HG03097 (cell line): ENCODE data around the gene NLRP13.
"Not testable (repeated sequence)": the region's sequence is repeated elsewhere in the genome, so short reads cannot be mapped to it uniquely, and the experiment has no call there.

Source experiments
- ATAC-seq: cut with Tn5 transposase; IDR thresholded peaks from one replicate; pipeline ENCODE4 v1.9.1; 2021; ENCODE audit not compliant: unreplicated experiment, low FRiP score

Gene NLRP13, protein sequence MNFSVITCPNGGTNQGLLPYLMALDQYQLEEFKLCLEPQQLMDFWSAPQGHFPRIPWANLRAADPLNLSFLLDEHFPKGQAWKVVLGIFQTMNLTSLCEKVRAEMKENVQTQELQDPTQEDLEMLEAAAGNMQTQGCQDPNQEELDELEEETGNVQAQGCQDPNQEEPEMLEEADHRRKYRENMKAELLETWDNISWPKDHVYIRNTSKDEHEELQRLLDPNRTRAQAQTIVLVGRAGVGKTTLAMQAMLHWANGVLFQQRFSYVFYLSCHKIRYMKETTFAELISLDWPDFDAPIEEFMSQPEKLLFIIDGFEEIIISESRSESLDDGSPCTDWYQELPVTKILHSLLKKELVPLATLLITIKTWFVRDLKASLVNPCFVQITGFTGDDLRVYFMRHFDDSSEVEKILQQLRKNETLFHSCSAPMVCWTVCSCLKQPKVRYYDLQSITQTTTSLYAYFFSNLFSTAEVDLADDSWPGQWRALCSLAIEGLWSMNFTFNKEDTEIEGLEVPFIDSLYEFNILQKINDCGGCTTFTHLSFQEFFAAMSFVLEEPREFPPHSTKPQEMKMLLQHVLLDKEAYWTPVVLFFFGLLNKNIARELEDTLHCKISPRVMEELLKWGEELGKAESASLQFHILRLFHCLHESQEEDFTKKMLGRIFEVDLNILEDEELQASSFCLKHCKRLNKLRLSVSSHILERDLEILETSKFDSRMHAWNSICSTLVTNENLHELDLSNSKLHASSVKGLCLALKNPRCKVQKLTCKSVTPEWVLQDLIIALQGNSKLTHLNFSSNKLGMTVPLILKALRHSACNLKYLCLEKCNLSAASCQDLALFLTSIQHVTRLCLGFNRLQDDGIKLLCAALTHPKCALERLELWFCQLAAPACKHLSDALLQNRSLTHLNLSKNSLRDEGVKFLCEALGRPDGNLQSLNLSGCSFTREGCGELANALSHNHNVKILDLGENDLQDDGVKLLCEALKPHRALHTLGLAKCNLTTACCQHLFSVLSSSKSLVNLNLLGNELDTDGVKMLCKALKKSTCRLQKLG

GRCh38 chr19:55931936-55932386 is at the start of gene NLRP13:
NLRP13 (minus strand) TSS chr19:55932336; CDS start chr19:55932311, 25 bp downstream.
- no peak for ATAC-seq

- no peak for ATAC-seq
These were observed 48.3 kb upstream of the NLRP13 start for GRCh38 chr19:55980415-55980814.

DNA sequence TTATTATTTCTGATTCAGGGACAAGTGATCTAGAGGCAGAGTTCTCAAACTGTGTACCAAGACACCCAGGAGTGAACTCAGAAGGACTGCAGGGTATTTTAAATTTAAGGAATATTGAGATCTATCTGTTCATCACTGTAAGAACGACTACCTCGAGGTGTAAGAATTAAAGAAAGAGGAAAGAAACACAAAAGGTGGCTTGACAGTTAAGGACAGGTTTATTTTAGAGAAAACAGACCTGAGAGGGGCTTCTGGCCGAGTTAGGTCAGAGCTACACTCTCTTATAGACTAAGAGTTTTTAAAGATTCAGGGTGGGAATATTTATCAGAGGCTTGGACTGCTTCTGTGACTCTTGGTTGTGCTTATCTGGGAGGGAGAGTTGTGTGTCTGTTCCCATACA is 41.8 kb upstream of the NLRP13 start:
- no peak for ATAC-seq

- ATAC-seq = no peak
These were observed 30.1 kb upstream of the NLRP13 start for GRCh38 chr19:55962186-55962585.

GRCh38 chr19:55959996-55960675 is 28.0 kb upstream of the NLRP13 start:
- no peak for ATAC-seq

DNA sequence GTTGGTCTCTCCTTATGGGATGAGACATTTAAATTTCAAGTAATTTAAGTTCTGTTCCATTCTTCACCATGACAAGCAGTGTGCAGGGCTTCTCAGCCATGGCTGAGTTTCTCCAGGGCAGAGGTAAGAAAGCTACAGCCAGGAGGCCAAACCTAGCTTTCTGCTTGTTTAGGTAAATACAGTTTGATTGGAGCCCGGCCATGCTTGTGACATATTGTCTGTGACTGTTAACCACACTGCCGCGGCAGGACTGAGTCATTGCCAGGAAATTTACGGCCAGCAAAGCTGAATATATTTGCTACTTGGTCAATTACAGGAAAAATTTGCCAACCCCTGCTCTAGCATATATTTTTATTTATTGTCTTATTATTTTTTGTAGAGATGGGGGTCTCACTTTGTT is 26.2 kb upstream of the NLRP13 start:
- no peak for ATAC-seq

DNA sequence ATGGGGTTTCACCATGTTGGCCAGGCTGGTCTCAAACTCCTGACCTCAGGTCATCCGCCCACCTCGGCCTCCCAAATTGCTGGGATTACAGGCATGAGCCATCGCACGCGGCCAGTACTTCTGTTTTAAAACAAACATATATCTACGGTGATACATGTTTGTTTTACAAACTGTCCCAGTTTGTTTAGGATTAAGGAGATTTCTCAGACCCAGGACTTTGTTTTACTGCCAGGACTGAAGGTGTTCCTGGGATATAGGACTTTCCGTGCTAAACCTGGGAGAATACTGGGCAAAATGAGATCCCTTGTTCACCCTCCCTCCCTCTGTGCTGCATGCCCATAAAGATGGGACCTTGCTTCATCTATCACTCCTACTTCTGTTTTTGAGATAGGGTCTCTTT is 24.3 kb upstream of the NLRP13 start:
- no peak for ATAC-seq

DNA sequence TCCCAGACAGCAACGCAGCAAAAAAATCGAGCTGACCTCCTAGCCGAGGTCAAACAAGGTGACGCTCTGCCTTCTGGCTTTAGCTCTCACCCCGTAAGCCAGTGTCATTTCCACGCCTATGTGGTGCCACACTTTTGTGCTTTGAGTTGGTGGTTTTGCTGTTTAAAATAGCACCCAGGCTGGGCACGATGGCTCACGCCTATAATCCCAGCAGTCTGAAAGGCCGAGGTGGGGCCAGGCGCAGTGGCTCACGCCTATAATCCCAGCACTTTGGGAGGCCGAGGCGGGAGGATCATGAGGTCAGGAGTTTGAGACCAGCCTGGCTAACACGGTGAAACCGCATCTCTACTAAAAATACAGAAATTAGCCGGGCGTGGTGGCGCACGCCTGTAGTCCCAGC is 18.4 kb upstream of the NLRP13 start:
- ATAC-seq = not testable (repeated sequence)

DNA sequence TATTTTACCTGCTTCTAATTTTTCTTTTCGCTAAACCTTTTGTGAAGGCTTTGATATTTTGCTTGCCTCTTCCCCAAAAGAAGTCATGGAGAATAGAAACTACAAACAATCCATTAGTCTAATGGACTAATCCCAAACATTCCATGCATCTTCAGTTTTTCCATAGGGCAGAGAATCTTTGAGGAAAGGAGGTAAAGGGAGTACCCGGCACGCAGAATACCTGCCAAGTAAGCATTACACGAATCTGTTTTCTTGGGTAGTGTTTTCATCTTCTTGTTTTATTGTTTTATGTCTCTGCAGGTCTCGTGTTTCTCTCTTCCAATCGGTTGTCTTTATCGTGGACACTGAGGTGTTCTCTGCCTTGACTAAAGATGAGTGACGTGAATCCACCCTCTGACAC is 15.4 kb upstream of the NLRP13 start, which contains the start of gene NLRP8:
Gene NLRP8 (plus strand): TSS at position 301 of the 400 bp plus-strand sequence.
- no peak for ATAC-seq

GRCh38 chr19:55940306-55940705 is 8.2 kb upstream of the NLRP13 start:
- no peak for ATAC-seq

DNA sequence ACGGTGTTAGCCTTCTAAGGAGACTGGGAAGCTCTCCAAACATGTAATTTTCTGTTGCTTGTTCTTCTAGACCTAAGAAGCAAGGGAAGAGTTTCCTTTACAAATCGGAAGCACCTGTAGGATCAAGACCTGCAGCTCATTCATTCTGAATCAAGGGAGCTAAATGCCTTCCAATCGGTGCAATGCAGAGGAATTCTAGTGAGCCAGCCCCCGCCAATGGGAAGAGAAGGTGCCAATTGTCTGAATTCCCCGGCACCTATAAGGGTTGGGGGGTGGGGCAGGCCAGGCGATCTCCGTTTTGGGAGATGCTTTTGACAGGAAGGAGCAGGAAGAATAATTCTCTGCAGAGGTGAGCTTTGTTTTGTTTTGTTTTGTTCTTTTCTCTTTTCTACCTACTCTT is 7.1 kb upstream of the NLRP13 start:
- no peak for ATAC-seq

DNA sequence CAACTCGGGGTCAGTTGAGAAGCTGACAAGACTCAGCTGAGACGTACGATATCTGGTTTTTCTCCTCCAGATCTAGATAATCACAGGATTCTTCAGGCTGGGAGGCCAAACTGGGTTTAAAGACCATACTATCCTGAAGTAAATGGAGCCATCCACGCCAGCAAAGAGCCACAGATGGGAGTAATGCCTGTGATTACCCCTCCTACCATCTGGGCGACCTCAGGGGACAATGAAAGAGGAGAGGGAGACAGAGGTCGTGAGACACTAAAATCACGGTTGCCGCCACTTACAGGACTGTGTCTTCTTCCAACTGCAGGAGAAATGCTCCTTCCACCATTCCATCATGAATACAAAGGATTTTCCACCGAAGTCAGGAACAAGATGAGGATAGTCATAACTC is 3.1 kb upstream of the NLRP13 start:
- ATAC-seq = no peak

DNA sequence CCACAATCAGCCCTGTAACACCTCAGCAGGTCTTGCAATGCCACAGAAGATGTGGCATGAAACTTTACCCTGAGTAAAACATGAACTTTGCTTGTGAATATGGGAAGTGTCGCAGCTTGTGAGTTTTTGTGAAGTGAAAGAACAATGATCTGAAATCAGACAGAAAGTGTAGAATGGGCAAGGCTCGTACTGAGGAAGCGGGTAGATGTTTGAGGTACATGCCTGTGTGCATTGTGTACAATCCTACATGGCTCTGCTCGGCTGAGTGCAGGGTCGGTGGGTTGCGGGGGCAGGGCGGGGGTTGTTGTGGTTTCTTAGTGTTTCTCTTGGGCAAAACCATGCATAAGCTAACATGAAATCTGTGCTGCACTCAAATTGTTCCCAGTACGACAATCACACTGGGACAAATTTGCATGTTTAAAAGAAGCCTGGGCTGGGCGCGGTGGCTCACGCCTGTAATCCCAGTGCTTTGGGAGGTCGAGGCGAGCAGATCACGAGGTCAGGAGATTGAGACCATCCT is 1.1 kb downstream of the NLRP13 start:
- no peak for ATAC-seq

- ATAC-seq = not testable (repeated sequence)
These were observed 2.9 kb downstream of the NLRP13 start for GRCh38 chr19:55929258-55929657.

DNA sequence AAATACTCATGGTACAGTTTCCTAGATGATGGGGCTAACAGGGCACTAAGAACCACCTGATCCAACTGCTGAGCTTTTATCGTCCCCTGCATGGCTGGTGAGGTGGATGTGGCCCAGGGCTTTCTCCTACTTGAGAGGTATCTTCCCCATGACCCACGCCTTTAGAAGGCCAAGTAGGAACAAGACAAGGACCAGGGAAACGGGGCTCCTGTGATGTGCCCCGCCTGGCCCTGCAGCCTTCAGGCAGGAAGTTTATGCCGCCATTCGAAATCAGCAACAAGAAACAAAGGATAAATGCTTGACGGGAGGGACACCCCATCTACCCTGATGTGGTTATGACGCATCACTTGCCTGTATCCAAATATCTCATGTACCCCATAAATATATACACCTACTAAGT is 4.1 kb downstream of the NLRP13 start:
- no peak for ATAC-seq

DNA sequence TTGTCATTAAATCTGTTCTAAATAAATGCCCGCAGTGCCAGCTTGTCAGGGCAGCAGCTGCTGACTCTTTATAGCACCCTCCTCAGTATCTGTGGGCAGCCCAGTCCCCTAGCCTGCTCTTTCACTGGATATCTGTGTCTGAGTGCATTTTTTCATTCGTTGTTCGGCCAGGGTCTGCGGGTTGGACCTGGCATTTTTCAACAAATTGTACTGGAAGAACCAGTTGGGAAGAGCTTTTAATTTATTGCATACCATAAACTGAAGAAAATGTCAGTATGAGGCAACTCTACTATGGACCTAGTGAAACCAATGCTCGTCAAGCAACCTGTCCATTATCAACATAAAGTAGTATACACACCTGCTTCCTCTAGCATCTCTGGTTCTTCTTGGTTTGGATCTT is 8.6 kb downstream of the NLRP13 start:
- ATAC-seq = no peak

GRCh38 chr19:55913643-55914268 is 18.4 kb downstream of the NLRP13 start:
- ATAC-seq = no peak

DNA sequence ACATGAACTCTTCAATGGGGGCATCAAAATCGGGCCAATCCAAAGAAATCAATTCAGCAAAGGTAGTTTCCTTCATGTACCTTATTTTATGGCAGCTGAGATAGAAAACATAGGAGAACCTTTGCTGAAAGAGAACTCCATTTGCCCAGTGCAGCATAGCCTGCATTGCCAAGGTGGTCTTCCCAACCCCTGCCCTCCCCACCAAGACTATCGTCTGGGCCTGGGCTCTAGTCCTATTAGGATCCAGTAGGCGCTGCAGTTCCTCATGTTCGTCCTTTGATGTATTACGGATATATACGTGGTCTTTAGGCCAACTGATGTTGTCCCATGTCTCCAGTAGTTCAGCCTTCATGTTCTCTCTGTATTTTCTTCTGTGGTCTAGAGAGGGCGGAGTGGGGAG is 19.2 kb downstream of the NLRP13 start:
- no peak for ATAC-seq

DNA sequence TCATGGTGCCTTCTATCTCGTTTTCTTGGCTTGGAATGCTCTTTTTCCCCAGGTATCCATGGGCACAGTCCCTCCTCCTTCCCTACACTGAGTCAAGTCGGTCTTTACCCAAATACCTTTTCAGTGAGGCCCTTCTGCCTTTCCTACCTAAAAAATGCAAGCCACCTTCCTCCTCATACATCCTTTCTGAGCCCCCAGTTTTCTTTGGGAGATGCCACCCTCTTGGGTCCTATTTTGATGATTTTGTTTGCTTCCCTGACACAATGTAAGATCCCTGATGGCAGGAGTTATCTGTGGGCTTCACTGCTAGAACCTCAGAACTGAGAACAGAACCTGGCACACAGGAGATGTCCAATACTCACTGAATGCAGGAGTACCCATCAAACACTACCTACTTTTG is 22.3 kb downstream of the NLRP13 start:
- no peak for ATAC-seq

GRCh38 chr19:55907746-55908145 is 24.4 kb downstream of the NLRP13 start:
- ATAC-seq = no peak
